CD14-positive monocyte (primary cell): Measurements from ENCODE around the gene SRP9. TPM values are rescaled to one million over a fixed set of nuclear protein-coding genes. Genes with fewer than 3 reads are reported as not detected.

ENCODE experiments used
- DNase-seq, 3 donors: peaks; one replicate each; pipeline ENCODE4 v3.0.0-alpha.2; 2011 to 2022
- H2AFZ ChIP-seq: 2 replicates; pipeline ENCODE4 v1.6.0; 2012; ENCODE audit warnings: mild to moderate bottlenecking, low read depth, low read length, inconsistent platforms; ENCODE audit not compliant: insufficient read depth, poor library complexity, severe bottlenecking
- H3K27ac ChIP-seq, 2 donors: 1 replicate in 1 of 2; 2 replicates in 1 of 2; pipeline ENCODE4 v1.5.1; 2012 to 2013; ENCODE audit warnings: low read length in 2 of 2, control low read depth in 1 of 2, inconsistent platforms in 1 of 2, low read depth in 1 of 2, mild to moderate bottlenecking in 1 of 2
- H3K27me3 ChIP-seq, 2 donors: one replicate each; pipeline versions ENCODE4 v1.6.0 to v1.6.1; 2011 to 2013; ENCODE audit warnings: low read length in 2 of 2; ENCODE audit not compliant: control insufficient read depth in 2 of 2, insufficient read depth in 2 of 2
- H3K36me3 ChIP-seq, 2 donors: replicated peaks in 1 of 2; 1 replicate in 1 of 2; 2 replicates in 1 of 2; pipeline versions ENCODE4 v1.5.1 to v1.6.1; 2012 to 2013; ENCODE audit warnings: low read length in 2 of 2, control low read depth in 1 of 2, inconsistent platforms in 1 of 2, mild to moderate bottlenecking in 1 of 2; ENCODE audit not compliant: insufficient read depth in 2 of 2, control insufficient read depth in 1 of 2
- H3K4me1 ChIP-seq, 2 donors: 1 replicate in 1 of 2; 2 replicates in 1 of 2; pipeline versions ENCODE4 v1.5.1 to v1.6.1; 2012 to 2013; ENCODE audit warnings: low read length in 2 of 2, control low read depth in 1 of 2, inconsistent platforms in 1 of 2, mild to moderate bottlenecking in 1 of 2, moderate library complexity in 1 of 2; ENCODE audit not compliant: insufficient read depth in 2 of 2, control insufficient read depth in 1 of 2
- H3K4me2 ChIP-seq: replicated peaks from 2 replicates; pipeline ENCODE3; 2012; ENCODE audit warnings: low read length, moderate library complexity, mild to moderate bottlenecking; ENCODE audit not compliant: poor library complexity, severe bottlenecking; ENCODE audit errors: extremely low read depth
- H3K4me3 ChIP-seq, 3 experiments: fragments of 200-600 bp in 1 of 3; sonication (generic) in 1 of 3; replicated peaks in 1 of 3; 1 replicate in 2 of 3; 2 replicates in 1 of 3; pipeline ENCODE4 v1.5.1; 2011 to 2013; ENCODE audit warnings: low read length in 3 of 3, mild to moderate bottlenecking in 3 of 3, control low read depth in 2 of 3, low read depth in 2 of 3, inconsistent platforms in 1 of 3, moderate library complexity in 1 of 3
- H3K79me2 ChIP-seq: 2 replicates; pipeline ENCODE4 v1.6.0; 2012; ENCODE audit warnings: mild to moderate bottlenecking, control low read depth, inconsistent platforms, low read length, moderate library complexity; ENCODE audit not compliant: insufficient read depth
- H3K9ac ChIP-seq: 2 replicates; pipeline ENCODE4 v1.6.0; 2017; ENCODE audit warnings: low read length, mild to moderate bottlenecking; ENCODE audit not compliant: insufficient read depth, poor library complexity, severe bottlenecking
- H3K9me3 ChIP-seq, 2 donors: replicated peaks in 1 of 2; 1 replicate in 1 of 2; 2 replicates in 1 of 2; pipeline versions ENCODE4 v1.5.1 to v1.6.1; 2012 to 2013; ENCODE audit warnings: low read length in 2 of 2, control low read depth in 1 of 2; ENCODE audit not compliant: control insufficient read depth in 1 of 2, insufficient read depth in 1 of 2
- H4K20me1 ChIP-seq: 2 replicates; pipeline ENCODE4 v1.6.0; 2012; ENCODE audit warnings: mild to moderate bottlenecking, low read length, control low read depth, moderate library complexity; ENCODE audit not compliant: insufficient read depth
- H3K27ac Mint-ChIP-seq, 7 donors: one replicate each; pipeline ENCODE4 v1.8.0; 2020; ENCODE audit warnings: mild to moderate bottlenecking in 7 of 7, mixed read lengths in 7 of 7, moderate library complexity in 6 of 7, inconsistent platforms in 2 of 7
- H3K27me3 Mint-ChIP-seq, 3 donors: one replicate each; pipeline ENCODE4 v1.8.0; 2021 to 2022; ENCODE audit warnings: low read depth in 3 of 3, mild to moderate bottlenecking in 3 of 3, mixed read lengths in 3 of 3, moderate library complexity in 3 of 3, inconsistent platforms in 1 of 3
- H3K36me3 Mint-ChIP-seq, 2 donors: one replicate each; pipeline ENCODE4 v1.8.0; 2020; ENCODE audit warnings: mixed read lengths in 2 of 2, inconsistent platforms in 1 of 2, mild to moderate bottlenecking in 1 of 2
- H3K4me1 Mint-ChIP-seq: one replicate; pipeline ENCODE4 v1.8.0; 2020; ENCODE audit warnings: mild to moderate bottlenecking, mixed read lengths
- H3K4me3 Mint-ChIP-seq, 2 donors: one replicate each; pipeline ENCODE4 v1.8.0; 2020; ENCODE audit warnings: mild to moderate bottlenecking in 2 of 2, mixed read lengths in 2 of 2, moderate library complexity in 1 of 2
- H3K9me3 Mint-ChIP-seq, 7 donors: one replicate each; pipeline ENCODE4 v1.8.0; 2020 to 2022; ENCODE audit warnings: mixed read lengths in 7 of 7, mild to moderate bottlenecking in 6 of 7, moderate library complexity in 6 of 7, inconsistent platforms in 2 of 7
- WGBS: methylation state at CpG from one replicate; pipeline ENCODE4 v1.1.5; 2013; ENCODE audit warnings: missing lambda C conversion rate; ENCODE audit not compliant: insufficient coverage; 5-methylcytosine and 5-hydroxymethylcytosine counted together
- intact Hi-C, 2 donors: fragments of 100-400 bp; cut with micrococcal nuclease; formaldehyde crosslinking; loops; one replicate each; pipeline versions ENCODE4 v1.15.0 to v1.15.1; 2023
- polyA plus RNA-seq, 3 donors: library from polyadenylated mRNA; depleted of rRNA in 1 of 3; unstranded in 2 of 3; stranded (reverse) in 1 of 3; fragments of 300-500 nt in 2 of 3; fragments of >200 nt in 1 of 3; fragmentation: Illumina TruSeq in 2 of 3; gene quantifications; 1 replicate in 2 of 3; 2 replicates in 1 of 3; pipeline ENCODE4 v1.2.3, GENCODE V29; 2012 to 2021
- TF ChIP-seq, protein P1 (sequence below): fragments of 200-600 bp; IDR thresholded peaks from one replicate; pipeline ENCODE4 v1.8.0; 2022; ENCODE audit warnings: antibody characterized with exemption, mild to moderate bottlenecking

Gene SRP9
- polyA plus RNA-seq, 3 donors, result 89.5 to 329 (median 281) TPM

DNA sequence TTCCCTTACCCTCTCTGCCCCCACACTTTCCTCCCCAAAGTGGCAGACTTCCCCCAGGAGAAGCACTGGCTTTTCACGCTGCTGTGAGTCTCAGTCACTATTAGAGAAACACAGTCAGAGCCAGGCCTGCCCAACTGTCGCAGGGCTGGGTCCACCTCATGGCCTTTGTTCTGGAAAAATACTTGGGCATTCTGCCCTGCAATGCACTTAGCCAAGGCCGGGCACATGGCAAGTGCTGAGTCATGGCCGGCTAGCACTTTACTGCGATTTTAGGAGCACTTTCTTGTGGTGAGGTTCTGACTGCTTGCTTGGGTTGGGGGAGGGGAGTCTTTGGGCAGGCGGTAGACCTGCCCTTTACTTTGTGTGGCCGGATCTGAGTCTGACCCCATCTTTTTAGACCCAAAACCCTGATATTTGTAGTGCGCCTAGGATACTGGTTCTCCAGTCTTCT is 40.0 kb downstream of the SRP9 start:
- Histone ChIP-seq H3K4me2 (no peak overlapping the region), H4K20me1 (no peaks in the 10 kb centered on the region), H3K79me2 (peaks cover 5% of the 10 kb centered on the region), H2AFZ (no peak overlapping the region), H3K36me3 (no peaks in the 10 kb centered on the region), H3K4me1 (peaks cover 27% of the 10 kb centered on the region in 2 donors), H3K27me3 (no peaks in the 10 kb centered on the region), H3K27ac (no peak overlapping the region), H3K9me3 (no peaks in the 10 kb centered on the region), H3K4me3 (no peak overlapping the region), H3K9ac (peak overlapping the region; percentile 23)
- DNase-seq, result peak in 1 of 3 donors; percentile 6
- H3K27ac Mint-ChIP-seq, result peak overlapping the region in 1 of 7 donors; percentile 74
- WGBS, result 44% methylated on average over 6 of the region's 8 CpGs
- H3K36me3 Mint-ChIP-seq, result peaks cover 0 to 10% of the 10 kb centered on the region in 2 donors
- no peaks in the 10 kb centered on the region for H3K9me3 Mint-ChIP-seq
- TF ChIP-seq, protein P1, sequence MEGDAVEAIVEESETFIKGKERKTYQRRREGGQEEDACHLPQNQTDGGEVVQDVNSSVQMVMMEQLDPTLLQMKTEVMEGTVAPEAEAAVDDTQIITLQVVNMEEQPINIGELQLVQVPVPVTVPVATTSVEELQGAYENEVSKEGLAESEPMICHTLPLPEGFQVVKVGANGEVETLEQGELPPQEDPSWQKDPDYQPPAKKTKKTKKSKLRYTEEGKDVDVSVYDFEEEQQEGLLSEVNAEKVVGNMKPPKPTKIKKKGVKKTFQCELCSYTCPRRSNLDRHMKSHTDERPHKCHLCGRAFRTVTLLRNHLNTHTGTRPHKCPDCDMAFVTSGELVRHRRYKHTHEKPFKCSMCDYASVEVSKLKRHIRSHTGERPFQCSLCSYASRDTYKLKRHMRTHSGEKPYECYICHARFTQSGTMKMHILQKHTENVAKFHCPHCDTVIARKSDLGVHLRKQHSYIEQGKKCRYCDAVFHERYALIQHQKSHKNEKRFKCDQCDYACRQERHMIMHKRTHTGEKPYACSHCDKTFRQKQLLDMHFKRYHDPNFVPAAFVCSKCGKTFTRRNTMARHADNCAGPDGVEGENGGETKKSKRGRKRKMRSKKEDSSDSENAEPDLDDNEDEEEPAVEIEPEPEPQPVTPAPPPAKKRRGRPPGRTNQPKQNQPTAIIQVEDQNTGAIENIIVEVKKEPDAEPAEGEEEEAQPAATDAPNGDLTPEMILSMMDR, result no peak
- peak overlapping the region in 1 of 2 donors; percentile 7 for H3K4me3 Mint-ChIP-seq
- peaks cover 30% of the 10 kb centered on the region for H3K4me1 Mint-ChIP-seq
- intact Hi-C loops, result no loop called here
- peaks cover 0 to 4% (median 1%) of the 10 kb centered on the region in 3 donors for H3K27me3 Mint-ChIP-seq

DNA sequence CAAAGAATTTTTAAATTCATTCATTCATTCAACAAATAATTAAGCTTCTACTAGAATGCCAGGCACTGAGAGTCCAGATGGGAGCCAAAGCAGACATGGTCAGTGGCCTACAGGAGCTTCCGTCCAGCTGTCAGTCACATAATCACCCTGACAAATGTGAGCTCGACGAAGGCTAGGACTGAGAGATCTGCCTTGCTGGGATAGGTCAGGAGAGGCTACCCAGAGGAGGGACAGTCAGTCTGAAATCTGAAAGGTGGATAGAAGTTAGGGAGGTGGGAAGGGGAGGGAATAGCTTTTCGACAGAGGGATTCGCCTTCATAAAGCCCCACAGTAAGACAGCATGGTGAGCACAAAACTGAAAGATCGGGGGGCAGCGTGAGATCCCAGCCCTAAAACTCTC is 40.6 kb downstream of the SRP9 start:
- TF ChIP-seq, protein P1, result no peak
- no peak overlapping the region for H3K27ac ChIP-seq
- no peaks in the 10 kb centered on the region for H3K27me3 ChIP-seq
- no peaks in the 10 kb centered on the region for H4K20me1 ChIP-seq
- no peak overlapping the region for H3K4me3 Mint-ChIP-seq
- H3K4me1 ChIP-seq, result peaks cover 21% of the 10 kb centered on the region in 2 donors
- peaks cover 0 to 12% of the 10 kb centered on the region in 2 donors for H3K36me3 Mint-ChIP-seq
- H3K9ac ChIP-seq, result no peak overlapping the region
- peak overlapping the region in 3 of 7 donors; percentile 24 to 58 (median 55) for H3K27ac Mint-ChIP-seq
- DNase-seq, result no peak
- H3K36me3 ChIP-seq, result no peaks in the 10 kb centered on the region
- 67% methylated on average over 3 of the region's 7 CpGs for WGBS
- H3K9me3 ChIP-seq, result no peaks in the 10 kb centered on the region
- peaks cover 0 to 2% (median 1%) of the 10 kb centered on the region in 3 donors for H3K27me3 Mint-ChIP-seq
- no peak overlapping the region for H2AFZ ChIP-seq
- H3K9me3 Mint-ChIP-seq, result no peaks in the 10 kb centered on the region
- H3K79me2 ChIP-seq, result peaks cover 5% of the 10 kb centered on the region
- intact Hi-C loops, result no loop called here
- H3K4me3 ChIP-seq, result no peak overlapping the region
- H3K4me2 ChIP-seq, result no peak overlapping the region
- H3K4me1 Mint-ChIP-seq, result peaks cover 24% of the 10 kb centered on the region
